GM23248 (cell line): ENCODE results near the gene TBX5. TPM values are rescaled to one million over a fixed set of nuclear protein-coding genes. Genes with fewer than 3 reads are reported as not detected.

Source experiments
- DNase-seq: peaks from one replicate; pipeline ENCODE4 v3.0.0-alpha.2; 2015
- H2AFZ ChIP-seq: fragments of 200-600 bp; sonication (generic); 2 replicates; pipeline ENCODE4 v1.6.1; 2016; ENCODE audit warnings: antibody characterized with exemption
- H3F3A ChIP-seq: fragments of 200-600 bp; sonication (generic); 2 replicates; pipeline ENCODE4 v1.6.1; 2016; ENCODE audit warnings: mild to moderate bottlenecking, antibody characterized with exemption, mixed run types; ENCODE audit not compliant: insufficient read depth
- H3K27ac ChIP-seq: fragments of 200-600 bp; sonication (generic); 2 replicates; pipeline ENCODE4 v1.5.1; 2016; ENCODE audit warnings: mild to moderate bottlenecking
- H3K27me3 ChIP-seq: fragments of 200-600 bp; sonication (generic); replicated peaks from 2 replicates; pipeline ENCODE4 v1.6.1; 2016; ENCODE audit warnings: mild to moderate bottlenecking; ENCODE audit not compliant: insufficient read depth
- H3K36me3 ChIP-seq: fragments of 200-600 bp; sonication (generic); 2 replicates; pipeline ENCODE4 v1.6.1; 2016; ENCODE audit warnings: low read depth, mild to moderate bottlenecking
- H3K4me1 ChIP-seq: fragments of 200-600 bp; sonication (generic); 2 replicates; pipeline ENCODE4 v1.6.1; 2016; ENCODE audit warnings: mild to moderate bottlenecking; ENCODE audit not compliant: insufficient read depth
- H3K4me2 ChIP-seq: fragments of 200-600 bp; sonication (generic); one replicate; pipeline ENCODE4 v1.6.1; 2016; ENCODE audit warnings: mild to moderate bottlenecking; ENCODE audit not compliant: unreplicated experiment
- H3K4me3 ChIP-seq: fragments of 200-600 bp; sonication (generic); 2 replicates; pipeline ENCODE4 v1.5.1; 2016; ENCODE audit warnings: mild to moderate bottlenecking
- H3K79me2 ChIP-seq: fragments of 200-600 bp; sonication (generic); 2 replicates; pipeline ENCODE4 v1.6.1; 2016; ENCODE audit warnings: mild to moderate bottlenecking; ENCODE audit not compliant: insufficient read depth
- H3K9ac ChIP-seq: fragments of 200-600 bp; sonication (generic); 2 replicates; pipeline ENCODE4 v1.6.1; 2016; ENCODE audit warnings: mild to moderate bottlenecking
- H3K9me2 ChIP-seq: fragments of 200-600 bp; sonication (generic); 2 replicates; pipeline ENCODE4 v1.6.1; 2016; ENCODE audit warnings: mixed run types, mild to moderate bottlenecking, moderate library complexity; ENCODE audit not compliant: insufficient read depth
- H3K9me3 ChIP-seq: fragments of 200-600 bp; sonication (generic); one replicate; pipeline ENCODE4 v1.6.1; 2017; ENCODE audit warnings: low read depth
- H4K20me1 ChIP-seq: fragments of 200-600 bp; sonication (generic); 2 replicates; pipeline ENCODE4 v1.6.0; 2016; ENCODE audit not compliant: insufficient read depth
- EZH2 ChIP-seq: fragments of 200-600 bp; sonication (generic); IDR thresholded peaks from 2 replicates; pipeline ENCODE4 v1.6.1; 2018; ENCODE audit warnings: antibody characterized with exemption, mild to moderate bottlenecking; ENCODE audit not compliant: insufficient read depth, poor library complexity, severe bottlenecking
- EZH2phosphoT487 ChIP-seq: fragments of 200-600 bp; sonication (generic); IDR thresholded peaks from 2 replicates; pipeline ENCODE4 v1.6.1; 2018; ENCODE audit warnings: antibody characterized with exemption, moderate library complexity, mild to moderate bottlenecking, low read depth; ENCODE audit not compliant: insufficient read depth
- WGBS, 2 experiments: methylation state at CpG; one replicate each; pipeline ENCODE4 v1.1.6; 2015 to 2017; ENCODE audit warnings: low lambda C conversion rate in 2 of 2, low coverage in 1 of 2; ENCODE audit errors: missing lambda C conversion rate in 2 of 2; 5-methylcytosine and 5-hydroxymethylcytosine counted together
- in situ Hi-C: fragments of 300-500 bp; cut with MboI; formaldehyde crosslinking; loops from 2 replicates; pipeline ENCODE4 v1.15.0; 2020
- polyA plus RNA-seq: library from polyadenylated mRNA; unstranded; fragments of >200 nt; fragmentation: Nextera tagmentation; extraction: Ambion mirVana; gene quantifications from 2 replicates; pipeline ENCODE4 v1.2.1, GENCODE V29; 2016
- total RNA-seq: library from RNA; depleted of rRNA; stranded (reverse); fragments of >200 nt; shearing (Covaris generic); gene quantifications from 2 replicates; pipeline ENCODE4 v1.2.3, GENCODE V29; 2014

The TBX5 gene
- total and polyA plus RNA-seq, 2 experiments from 2014 or later = 24.5 to 30.0 TPM

DNA sequence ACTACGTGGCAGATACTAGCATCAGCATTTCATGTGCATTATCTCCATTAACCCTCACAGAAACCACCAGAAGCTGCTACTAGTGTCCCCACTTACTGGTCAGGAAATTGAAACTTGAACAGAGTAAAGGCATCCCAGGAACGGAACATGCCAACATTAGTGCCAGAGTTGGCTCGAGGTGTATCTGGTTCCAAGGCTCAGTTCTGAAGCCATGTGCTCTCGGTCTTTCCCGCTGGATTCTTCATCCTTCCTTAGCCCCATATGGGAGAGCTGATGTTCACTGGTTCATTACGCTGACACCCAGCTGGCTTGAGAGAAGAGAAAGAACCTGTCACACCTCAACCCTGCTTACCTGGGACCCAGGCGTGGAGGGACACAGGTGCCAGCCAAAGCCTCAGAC is 91.5 kb downstream of the TBX5 start:
- no peak for TF ChIP-seq EZH2phosphoT487
- no peak for TF ChIP-seq EZH2
- in situ Hi-C loops = no loop called here
- peaks cover 55% of the 10 kb centered on the region for H3K4me1 ChIP-seq

DNA sequence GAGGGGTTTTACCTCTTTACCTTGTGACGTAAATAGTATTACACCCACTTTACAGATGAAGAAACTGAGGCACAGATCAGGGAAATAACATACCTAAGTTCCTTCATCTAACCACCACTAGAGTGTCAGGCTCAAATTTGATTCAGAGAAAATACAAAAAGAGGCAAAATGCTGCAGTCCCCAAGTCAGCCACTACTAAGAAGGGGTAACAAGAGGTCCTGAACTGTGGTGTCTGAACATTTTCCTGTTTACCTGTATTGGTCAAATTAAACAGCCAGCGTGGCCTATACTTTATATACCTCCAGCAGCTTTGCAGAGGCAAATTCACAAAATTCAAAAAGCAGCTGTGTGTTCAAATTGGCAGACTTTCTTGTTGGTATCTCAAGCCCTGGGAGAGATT is 92.0 kb downstream of the TBX5 start:
- H3K9me3 ChIP-seq = no peaks in the 10 kb centered on the region
- H3K4me3 ChIP-seq = no peak overlapping the region
- 96 to 98% methylated on average over 2 of the region's 2 CpGs for WGBS, 2 experiments
- H3F3A ChIP-seq = peaks cover 30% of the 10 kb centered on the region
- no peaks in the 10 kb centered on the region for H4K20me1 ChIP-seq
- H3K9ac ChIP-seq = no peak overlapping the region
- H3K79me2 ChIP-seq = no peaks in the 10 kb centered on the region
- no peak for DNase-seq
- in situ Hi-C loops = no loop called here
- no peak overlapping the region for H3K27ac ChIP-seq
- H3K4me1 ChIP-seq = peaks cover 51% of the 10 kb centered on the region
- no peaks in the 10 kb centered on the region for H3K27me3 ChIP-seq
- H2AFZ ChIP-seq = no peak overlapping the region
- H3K36me3 ChIP-seq = no peaks in the 10 kb centered on the region
- no peaks in the 10 kb centered on the region for H3K9me2 ChIP-seq
- TF ChIP-seq EZH2phosphoT487 = no peak
- no peak for TF ChIP-seq EZH2
- no peak overlapping the region for H3K4me2 ChIP-seq

More for the DNA sequence above, 91.5 kb downstream of the TBX5 start:
- Histone ChIP-seq H3K4me2 (no peak overlapping the region), H4K20me1 (no peaks in the 10 kb centered on the region), H3K9me3 (no peaks in the 10 kb centered on the region), H3K36me3 (no peaks in the 10 kb centered on the region), H3K9me2 (no peaks in the 10 kb centered on the region), H2AFZ (no peak overlapping the region), H3K79me2 (no peaks in the 10 kb centered on the region), H3K9ac (no peak overlapping the region), H3K27ac (no peak overlapping the region), H3K4me3 (no peak overlapping the region), H3K27me3 (no peaks in the 10 kb centered on the region), H3F3A (peaks cover 35% of the 10 kb centered on the region)
- WGBS, 2 experiments = 85 to 88% methylated on average over 7 of the region's 7 CpGs
- DNase-seq = no peak

- no peaks in the 10 kb centered on the region for H3K36me3 ChIP-seq
- peak overlapping the region; percentile 1; the same call in 1 of the 2 replicates for H2AFZ ChIP-seq
- 0 to 4% methylated on average over 4 of the region's 4 CpGs for WGBS, 2 experiments
- H3K4me3 ChIP-seq = no peak overlapping the region
- H4K20me1 ChIP-seq = no peaks in the 10 kb centered on the region
- in situ Hi-C loops = no loop called here
- H3K9me3 ChIP-seq = no peaks in the 10 kb centered on the region
- peaks cover 51% of the 10 kb centered on the region for H3K4me1 ChIP-seq
- H3F3A ChIP-seq = peaks cover 21% of the 10 kb centered on the region
- H3K27me3 ChIP-seq = no peaks in the 10 kb centered on the region
- no peaks in the 10 kb centered on the region for H3K79me2 ChIP-seq
- peak overlapping the region; percentile 37; the same call in 1 of the 2 replicates for H3K9ac ChIP-seq
- peak; percentile 86 for DNase-seq
- H3K9me2 ChIP-seq = no peaks in the 10 kb centered on the region
- H3K4me2 ChIP-seq = peak overlapping the region; percentile 33
- TF ChIP-seq EZH2phosphoT487 (no peak), EZH2 (no peak)
- H3K27ac ChIP-seq = peak overlapping the region; percentile 43
These were observed 94.0 kb downstream of the TBX5 start for GRCh38 chr12:114311974-114312373.

DNA sequence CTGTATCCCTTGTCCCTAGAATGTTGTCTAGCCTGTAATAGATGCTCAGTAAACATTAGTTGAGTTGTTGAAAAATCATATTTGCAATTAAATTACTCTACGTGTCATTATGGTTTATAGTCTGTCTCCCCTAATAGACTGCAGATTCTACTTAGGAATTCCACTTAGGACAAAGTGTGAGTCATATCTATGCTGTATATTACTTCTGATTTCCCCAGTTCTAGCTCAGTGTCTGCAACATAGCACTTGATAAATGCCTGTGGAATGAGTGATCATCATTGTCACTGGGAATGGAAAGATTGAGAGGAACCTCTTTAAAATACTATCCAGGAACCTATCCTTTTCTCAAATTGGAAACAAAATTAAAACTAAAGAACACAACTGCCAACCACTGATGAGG is 99.3 kb downstream of the TBX5 start:
- Histone ChIP-seq H3K4me3 (no peak overlapping the region), H3K79me2 (no peaks in the 10 kb centered on the region), H3K4me1 (peaks cover 32% of the 10 kb centered on the region), H3K4me2 (peak overlapping the region; percentile 74), H3K9me2 (no peaks in the 10 kb centered on the region), H3K27me3 (no peaks in the 10 kb centered on the region), H3K36me3 (no peaks in the 10 kb centered on the region), H3K9me3 (no peaks in the 10 kb centered on the region), H3K9ac (0 out of 2 replicates have a peak overlapping the region, but pooled peaks have one; percentile 19), H3K27ac (peak overlapping the region; percentile 67), H2AFZ (no peak overlapping the region), H3F3A (peaks cover 12% of the 10 kb centered on the region; the same call in 1 of the 2 replicates), H4K20me1 (no peaks in the 10 kb centered on the region)
- in situ Hi-C loops = no loop called here
- TF ChIP-seq EZH2phosphoT487 = no peak
- WGBS, 2 experiments = 0% methylated on average over 1 of the region's 1 CpG
- peak; percentile 94 for DNase-seq

- Histone ChIP-seq H3K79me2 (no peaks in the 10 kb centered on the region), H3K4me3 (no peak overlapping the region), H4K20me1 (no peaks in the 10 kb centered on the region), H2AFZ (no peak overlapping the region), H3K27me3 (no peaks in the 10 kb centered on the region), H3K4me1 (peaks cover 26% of the 10 kb centered on the region), H3K27ac (no peak overlapping the region), H3K36me3 (no peaks in the 10 kb centered on the region), H3F3A (peaks cover 12% of the 10 kb centered on the region; the same call in 1 of the 2 replicates), H3K9me3 (no peaks in the 10 kb centered on the region), H3K9ac (no peak overlapping the region), H3K9me2 (no peaks in the 10 kb centered on the region), H3K4me2 (no peak overlapping the region)
- in situ Hi-C loops = no loop called here
- DNase-seq = no peak
- TF ChIP-seq EZH2 (no peak), EZH2phosphoT487 (no peak)
These were observed 100.5 kb downstream of the TBX5 start for GRCh38 chr12:114305446-114305845.
